Measurements from ENCODE around the gene IDH3A. TPM values are rescaled to one million over a fixed set of nuclear protein-coding genes. Genes with fewer than 3 reads are reported as not detected.
A peak's percentile ranks its signal among the peaks of the same experiment; 100 is the strongest.

The IDH3A gene
- polyA plus RNA-seq (ENCODE audit: insufficient read length in 3 of 3), result 10 to 100 TPM; 54.6 to 59.6 (median 55.3) TPM

DNA sequence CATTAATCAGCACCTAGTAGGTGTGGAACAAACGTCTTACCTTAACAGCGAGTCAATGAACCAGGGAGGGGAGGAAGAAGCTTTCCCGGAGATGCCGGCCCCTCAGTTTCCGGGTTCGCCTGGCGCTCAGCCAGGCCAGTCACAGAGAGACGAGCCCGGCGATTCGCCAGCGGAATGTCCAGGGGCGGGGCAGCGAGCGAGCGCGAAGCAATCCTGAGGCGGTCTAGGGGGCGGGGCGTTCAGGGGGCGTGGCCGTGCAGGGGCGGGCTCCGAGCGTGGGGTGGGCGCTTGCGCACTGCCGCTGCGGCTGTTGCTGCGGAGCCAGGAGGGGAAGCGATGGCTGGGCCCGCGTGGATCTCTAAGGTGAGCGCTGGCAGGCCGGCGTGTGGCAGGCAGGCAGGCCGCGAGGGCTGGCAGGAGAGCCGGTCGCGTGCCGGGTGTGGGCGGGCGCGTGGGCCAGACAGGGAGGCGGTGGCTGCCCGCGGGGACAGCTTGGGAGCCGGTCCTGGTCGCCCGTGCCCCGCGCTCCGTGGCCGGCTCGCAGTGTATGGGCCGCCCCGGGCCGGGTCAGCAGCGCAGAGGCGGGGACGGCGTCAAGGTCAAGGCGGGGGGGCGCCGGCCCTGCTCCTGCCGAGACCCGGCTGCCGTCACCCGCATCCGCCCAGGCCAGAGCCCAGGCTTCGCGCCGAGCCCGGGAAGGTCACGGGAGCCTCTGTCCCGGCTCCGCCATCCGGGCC is at the start of gene IDH3A:
Gene IDH3A, plus strand, starts transcription at position 295 of the 737 bp plus-strand sequence. Its CDS starts 42 bp downstream, at position 337.
- DNase-seq (ENCODE audit: low read depth in 3 of 3, low spot score in 2 of 3), result peak; percentile 94 to 96 (median 95)

DNA sequence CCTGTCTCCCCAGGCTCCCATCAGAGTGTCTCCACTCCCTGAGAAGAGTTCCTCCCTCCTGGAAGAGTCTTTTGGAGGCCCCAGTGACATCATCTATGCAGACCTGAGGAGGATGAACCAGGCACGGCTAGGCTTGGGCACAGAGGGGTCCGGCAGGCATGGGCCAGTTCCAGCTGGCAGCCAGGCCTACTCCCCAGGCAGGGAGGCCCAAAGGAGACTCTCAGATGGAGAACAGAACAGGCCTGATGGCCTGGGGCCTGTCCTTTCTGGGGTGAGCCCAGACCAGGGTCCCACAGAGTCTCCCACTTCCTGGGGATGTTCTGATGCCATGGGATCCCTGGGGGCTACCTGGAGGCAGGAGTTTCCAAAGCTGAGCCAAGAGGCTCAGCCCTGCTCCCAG is 48.3 kb upstream of the IDH3A start:
- DNase-seq (ENCODE audit: low read depth in 3 of 3, low spot score in 2 of 3), result no peak

DNA sequence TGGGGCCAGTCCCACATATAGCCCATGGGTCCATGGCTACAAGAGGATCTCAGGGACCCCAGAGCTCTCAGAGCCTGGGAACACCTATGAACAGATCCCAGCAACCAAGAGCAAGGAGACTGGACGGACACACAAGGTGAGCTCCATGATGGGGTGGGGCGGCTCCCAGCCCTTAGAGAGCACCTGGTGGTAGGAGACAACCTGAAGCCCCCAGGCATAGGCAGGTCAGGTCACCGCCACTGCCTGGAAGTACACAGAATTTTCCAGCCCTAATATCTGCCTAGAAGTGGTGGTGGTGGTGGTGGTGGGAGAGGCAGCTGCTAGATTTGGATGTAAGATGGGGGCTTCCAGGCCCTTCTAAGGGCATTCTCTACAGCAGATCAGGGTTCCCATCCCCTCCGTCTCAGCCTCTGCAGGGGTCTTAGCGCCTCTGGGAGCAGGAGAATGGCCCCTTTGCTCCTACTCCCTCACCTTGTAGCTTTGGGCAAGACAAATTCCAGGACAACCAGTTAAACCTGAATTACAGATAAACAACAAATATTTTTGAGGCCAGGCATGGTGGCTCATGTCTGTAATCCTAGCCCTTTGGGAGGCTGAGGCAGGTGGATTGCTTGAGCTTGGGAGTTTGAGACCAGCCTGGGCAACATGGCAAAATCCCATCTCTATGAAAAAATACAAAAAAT is 47.6 kb upstream of the IDH3A start:
- no peak for DNase-seq (ENCODE audit: low read depth in 3 of 3, low spot score in 2 of 3)

DNA sequence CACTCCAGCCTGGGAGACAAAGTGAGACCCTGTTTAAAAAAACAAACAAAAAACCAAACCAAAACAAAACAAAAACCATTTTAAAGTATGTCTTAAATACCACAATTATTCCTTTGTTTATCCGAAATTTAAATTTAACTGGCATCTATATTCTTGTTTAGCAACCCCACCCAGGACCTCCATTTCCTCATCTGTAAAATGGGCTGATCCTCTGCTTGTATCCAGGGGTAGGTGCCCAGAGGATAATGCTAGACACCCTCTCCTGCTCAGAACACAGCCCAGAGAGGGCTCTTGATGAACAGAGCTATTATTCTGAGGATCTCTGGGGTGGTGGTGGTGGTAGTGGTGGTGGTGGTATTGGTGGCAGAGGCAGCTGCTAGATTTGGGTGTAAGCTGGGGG is 47.0 kb upstream of the IDH3A start:
- no peak for DNase-seq (ENCODE audit: low read depth in 3 of 3, low spot score in 2 of 3)

DNA sequence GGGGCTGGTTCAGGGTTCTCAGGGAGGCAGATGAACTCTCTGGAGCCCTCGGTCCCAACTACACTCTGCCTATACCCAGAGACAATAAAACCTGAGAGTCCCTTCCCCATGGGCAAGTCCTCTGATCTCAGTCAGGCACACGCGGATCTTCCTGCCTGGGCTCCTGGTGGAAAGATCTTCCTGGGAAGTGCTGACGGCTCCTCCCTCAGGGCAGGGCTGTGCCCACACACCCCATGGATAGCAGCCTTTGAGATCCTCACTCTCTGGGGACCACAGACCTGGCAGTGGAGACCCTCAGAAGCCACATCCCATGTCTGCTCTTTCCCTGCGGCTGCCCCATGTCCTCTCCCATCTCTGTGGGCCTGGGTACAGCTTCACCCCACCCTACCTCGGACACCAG is 46.4 kb upstream of the IDH3A start:
- DNase-seq (ENCODE audit: low read depth in 3 of 3, low spot score in 2 of 3), result no peak

DNA sequence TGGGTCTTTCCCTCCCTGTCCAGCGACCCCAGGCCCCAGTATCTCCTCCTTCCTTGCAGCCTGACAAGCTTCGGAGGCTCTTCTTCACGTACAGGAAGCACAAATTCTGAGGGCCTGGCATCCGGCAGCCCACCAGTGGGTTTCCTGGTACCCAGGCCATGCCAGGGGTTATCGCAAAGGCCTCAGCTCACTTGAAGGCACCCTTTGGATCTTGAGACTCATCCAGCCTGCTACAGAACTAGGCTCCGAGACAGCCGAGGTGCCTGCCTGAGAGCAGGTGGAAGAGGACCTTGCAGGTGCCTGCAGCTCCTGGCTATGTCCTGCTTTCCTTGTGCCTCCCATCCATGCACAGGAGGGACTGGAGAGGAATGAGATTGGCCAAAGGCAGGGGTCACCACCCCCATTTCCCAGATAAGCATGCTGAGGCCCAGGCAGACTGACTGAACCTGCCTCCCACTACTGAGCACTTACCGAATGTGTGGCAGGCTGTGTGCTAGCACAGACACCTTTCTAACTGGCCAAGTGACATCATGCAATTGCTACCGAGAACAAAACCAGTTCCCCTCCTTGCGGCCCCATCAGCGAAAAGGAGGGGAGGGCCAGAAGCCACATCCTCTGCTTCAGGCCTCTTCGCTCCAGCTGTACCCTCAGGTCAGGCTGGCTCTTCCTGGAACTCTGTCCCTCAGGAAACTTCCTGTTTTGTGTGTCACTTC is 45.6 kb upstream of the IDH3A start:
- DNase-seq (ENCODE audit: low read depth in 3 of 3, low spot score in 2 of 3), result no peak

DNA sequence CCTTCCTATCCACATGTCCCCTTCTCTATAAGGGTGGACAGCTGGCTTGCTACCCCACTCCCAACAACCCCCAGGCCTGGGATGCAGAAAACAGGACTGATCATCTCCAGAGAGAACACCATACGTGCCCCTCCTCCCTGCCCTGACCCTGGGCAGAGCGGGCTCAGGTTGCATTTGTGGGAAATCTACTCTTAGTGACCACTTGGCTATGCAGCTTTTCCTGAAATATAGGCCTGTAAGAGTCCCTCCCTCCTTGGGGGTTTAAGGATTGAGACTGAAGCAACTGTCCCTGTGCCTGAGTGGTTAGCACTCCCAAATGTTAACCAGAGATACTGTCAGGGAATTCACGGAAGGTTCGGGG is 45.1 kb upstream of the IDH3A start:
- no peak for DNase-seq (ENCODE audit: low read depth in 3 of 3, low spot score in 2 of 3)

DNA sequence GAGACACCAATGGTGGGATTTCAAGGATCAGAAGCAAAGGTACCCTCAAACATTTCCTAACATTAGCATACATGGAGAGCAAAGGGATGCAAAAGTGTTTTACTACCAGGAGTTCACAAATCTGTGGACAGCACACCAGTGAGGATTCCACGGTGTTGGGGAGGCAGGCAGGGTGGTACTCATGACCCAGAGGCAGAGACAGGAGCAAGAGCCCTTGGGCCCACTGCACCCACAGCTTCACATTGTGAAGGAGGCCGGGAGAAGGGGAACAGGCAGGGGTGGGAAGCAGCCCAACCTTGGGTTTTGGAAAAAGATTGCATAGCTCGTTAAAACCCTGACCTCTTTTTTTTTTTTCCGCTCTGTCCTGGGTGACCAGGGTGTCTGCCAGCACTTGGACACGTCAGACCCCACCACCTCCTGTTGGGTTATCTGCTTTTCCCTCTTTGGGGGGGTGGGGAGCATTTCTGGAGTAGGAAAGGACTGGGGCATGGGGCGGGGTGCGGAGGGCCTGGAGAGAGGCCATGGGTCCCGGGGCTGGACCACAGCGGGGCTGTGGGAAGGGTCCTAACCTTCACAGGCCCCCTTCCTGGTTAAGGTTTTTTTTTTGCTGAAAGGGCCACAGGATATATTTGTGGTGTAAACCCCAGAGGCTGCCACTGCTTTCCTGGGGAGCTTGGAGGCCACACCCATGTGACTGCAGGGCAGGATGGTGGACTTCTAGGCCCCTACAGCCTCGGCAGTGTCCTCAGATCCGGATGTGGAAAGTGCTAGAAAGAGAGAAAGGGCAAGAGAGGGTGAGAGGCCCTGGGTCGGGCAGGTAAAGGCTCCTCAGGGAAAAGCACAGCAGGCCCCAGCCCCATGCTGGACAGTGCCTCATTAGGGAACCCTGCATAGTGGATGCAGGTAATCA is 44.3 kb upstream of the IDH3A start:
- DNase-seq (ENCODE audit: low read depth in 3 of 3, low spot score in 2 of 3), result no peak

DNA sequence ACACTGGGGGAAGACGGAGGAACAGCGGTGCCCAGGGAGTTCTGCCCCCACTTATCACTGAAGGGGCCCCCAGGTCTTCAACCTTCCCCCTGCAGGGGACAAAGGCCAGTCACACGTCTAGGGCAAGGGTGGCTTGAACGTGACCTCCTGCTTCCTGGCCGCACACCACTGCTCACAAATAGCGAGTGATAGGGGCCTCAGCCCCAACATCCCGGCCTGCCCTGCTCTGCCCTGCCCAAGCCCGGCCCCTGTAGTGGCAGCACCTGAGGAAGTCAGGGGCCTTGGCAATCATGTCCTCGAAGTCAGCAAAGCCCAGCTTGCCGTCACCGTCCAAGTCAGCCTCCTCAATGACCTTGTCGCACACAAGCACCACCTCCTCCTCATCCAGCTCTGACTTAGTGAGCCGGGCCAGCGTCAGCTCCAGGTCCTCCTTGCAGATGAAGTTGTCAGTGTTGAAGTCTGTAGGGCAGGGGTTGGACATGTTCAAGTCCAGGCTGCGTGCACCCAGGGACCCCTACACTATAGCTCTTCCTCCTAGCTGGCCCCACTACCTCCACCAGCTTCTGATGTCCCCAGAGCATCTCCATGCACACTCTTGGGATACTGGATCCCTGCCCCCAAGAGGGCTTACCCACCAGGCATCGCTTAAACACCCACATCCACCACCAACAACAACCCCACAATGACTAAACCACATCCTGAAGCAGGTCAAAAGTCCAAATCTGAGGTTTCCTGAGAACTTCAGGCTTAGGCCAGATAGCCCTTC is 43.5 kb upstream of the IDH3A start:
- DNase-seq (ENCODE audit: low read depth in 3 of 3, low spot score in 2 of 3), result no peak

DNA sequence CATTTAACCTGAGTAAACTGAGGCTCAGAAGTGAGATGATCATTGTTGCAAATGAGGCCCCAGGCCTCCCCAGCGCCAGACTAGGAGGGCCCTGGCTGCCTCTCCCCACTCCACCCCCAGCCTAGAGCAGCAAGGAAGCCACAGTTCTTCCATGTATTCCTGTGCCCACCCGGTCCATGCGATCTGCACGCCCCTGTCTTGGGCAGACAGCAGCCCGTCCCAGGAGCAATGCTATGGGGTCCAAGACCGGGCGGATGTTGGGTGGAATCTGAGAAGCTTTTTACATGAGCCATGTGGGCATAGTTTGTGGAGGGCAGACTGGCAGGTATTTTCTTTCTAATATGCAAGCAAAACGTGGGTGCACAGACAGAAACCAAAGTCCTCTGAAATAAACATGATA is 41.7 kb upstream of the IDH3A start:
- DNase-seq (ENCODE audit: low read depth in 3 of 3, low spot score in 2 of 3), result no peak

DNA sequence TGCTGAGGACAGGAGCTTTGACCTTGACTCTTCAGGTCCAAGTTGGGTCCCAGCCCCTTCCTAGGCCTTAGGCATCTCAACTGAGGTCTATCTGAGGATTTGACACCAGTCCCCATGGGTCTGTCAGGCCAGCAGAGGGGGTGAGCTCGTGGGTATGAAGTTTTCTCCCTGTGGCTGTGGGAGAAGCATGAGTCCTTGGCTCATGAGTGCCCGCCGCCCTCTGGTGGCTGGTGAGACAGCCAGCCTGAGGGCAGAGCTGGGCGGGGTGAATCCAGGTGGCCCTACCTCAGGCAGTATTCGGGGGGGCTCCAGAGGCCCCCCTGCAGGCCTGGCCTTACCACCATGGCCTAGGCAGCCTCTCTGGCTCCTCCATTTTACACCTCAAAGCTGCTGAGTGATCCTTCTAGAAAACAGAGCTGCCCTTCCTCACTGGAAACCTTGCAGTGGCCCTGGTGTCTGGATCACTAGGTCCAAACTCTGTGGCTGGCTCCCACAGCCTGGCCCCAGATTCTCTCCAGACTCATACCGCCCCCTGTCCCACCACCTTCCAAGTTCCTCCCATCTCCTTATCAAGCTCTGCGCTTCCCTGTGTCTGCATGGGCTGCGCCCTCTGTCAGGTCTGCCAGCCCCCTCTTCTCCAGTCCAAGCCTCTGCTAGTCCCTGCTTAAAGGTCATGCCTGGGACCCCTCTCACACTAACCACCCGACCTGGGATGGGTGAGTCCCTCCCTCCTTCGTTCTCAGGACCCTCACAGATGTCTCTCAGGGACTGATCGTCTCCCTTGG is 40.7 kb upstream of the IDH3A start:
- no peak for DNase-seq (ENCODE audit: low read depth in 3 of 3, low spot score in 2 of 3)

DNA sequence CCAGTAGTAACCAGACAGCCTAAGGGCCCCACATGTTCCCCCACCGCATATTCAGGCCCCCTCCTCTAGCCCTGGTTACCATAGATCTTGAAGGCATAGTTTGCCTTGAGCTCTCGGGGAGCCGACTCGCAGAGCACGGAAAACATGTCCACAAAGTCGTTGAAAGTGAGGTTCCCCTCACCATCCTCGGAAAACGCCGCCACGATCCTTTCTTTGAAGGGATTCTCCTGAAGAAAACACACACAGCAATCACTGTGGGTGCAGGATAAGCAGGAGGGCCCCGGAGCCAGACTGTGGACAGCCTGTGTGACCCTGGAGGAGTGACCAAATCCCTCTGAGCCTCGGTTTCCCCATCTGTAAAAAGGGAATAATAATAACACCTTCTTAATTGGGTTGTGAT is 40.0 kb upstream of the IDH3A start:
- no peak for DNase-seq (ENCODE audit: low read depth in 3 of 3, low spot score in 2 of 3)

DNA sequence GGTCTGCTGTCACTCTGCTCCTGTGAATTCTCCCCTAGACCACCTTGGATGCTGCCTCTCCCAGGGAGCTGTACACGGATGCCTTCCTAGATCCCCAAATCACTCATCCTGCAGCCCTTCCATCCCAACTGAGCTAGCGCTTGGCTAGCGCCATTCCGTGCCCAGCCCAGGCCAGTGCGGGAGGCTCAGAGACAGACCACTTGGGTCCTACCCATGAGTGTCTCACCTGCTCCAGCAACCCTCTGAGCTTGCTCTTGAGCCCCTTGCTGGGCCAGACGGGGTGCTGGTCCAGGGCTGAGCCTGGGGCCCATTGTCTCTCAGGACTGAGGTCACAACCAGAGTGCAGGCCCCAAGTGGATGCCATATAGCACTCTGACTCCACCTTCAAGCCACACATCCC is 39.1 kb upstream of the IDH3A start:
- no peak for DNase-seq (ENCODE audit: low read depth in 3 of 3, low spot score in 2 of 3)

DNA sequence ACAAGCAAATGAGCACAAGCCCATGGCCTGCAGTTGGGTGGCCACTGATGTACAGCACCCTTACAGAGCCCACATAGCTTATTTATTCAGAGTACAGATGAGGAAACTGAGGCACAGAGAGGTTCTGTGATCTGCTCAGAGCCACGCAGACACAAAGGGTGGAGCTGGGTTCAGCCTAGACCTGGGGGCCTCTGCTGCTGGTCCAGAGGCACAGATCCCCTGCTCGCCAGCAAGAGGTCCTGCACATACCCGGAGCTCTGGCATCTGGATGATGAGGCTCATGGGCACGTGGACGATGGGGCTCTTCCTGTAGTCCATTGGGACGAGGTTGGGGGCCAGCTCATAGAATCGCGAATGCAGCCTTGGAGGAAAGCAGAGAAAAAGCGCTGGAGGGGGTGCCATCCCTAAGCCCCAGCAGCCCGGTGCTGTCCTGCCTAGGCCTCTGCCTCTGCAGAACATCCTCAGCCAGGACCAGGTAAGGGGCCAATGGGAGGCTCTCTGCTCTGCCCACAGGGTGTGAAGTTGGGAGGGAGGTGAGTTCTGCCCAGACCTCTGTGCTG is 38.2 kb upstream of the IDH3A start:
- no peak for DNase-seq (ENCODE audit: low read depth in 3 of 3, low spot score in 2 of 3)

DNA sequence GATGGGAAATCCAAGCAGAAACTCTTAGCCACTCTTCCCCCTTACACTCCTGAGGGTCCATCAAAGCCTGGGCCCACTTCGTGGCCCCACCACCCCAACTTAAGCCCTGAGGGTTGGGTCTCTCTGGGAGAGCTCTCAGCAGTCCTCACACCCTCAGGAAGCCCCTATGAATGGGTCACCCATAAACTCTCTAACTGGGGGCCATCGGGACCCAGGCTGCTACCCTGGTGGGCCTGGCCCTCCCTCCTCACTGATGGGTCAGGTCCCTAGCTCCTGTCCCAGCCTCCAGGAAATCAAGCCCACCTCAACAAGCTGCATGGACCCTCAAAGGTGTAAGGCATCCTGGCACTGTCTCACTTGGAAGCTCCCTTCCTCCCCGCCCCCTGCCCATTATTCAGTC is 37.4 kb upstream of the IDH3A start:
- DNase-seq (ENCODE audit: low read depth in 3 of 3, low spot score in 2 of 3), result no peak

DNA sequence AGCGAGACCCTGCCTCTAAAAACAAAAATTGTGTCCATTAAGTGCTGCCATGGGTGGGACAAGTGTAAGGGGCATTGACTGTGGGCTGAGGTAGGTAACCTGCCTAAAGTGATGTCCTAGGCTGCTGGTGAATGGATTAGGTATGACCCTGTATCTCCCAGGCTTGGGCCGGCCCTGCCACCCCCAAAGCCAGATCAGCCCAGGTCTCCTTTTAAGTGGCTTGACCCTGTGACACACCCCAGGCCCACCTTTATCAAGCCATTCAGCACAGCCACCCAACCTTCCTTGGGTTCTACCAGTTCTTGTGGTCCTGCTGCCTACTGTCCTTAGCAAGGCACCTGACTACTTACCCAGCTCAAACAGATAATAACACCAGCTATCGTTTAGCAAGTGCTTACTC is 36.6 kb upstream of the IDH3A start:
- no peak for DNase-seq (ENCODE audit: low read depth in 3 of 3, low spot score in 2 of 3)

DNA sequence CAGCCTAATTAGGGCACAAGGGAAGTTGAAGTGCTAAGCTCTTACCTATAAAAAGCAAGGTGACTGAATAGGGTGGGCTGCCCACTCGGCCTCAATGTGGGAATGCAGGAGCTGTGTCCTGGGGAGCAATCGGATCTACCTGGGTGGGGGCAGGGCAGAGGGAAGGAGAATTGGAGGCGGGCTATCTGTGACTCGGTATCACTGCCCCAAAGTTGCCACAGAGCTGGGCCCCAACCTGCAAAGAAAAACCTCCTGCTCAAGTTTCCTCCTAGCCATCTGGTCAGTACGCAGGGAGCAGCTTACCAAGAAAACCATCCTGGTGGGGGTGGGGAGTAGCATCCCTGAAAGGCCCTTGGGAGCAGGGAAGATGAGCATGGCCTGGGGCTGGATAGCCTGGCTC is 28.6 kb upstream of the IDH3A start:
- DNase-seq (ENCODE audit: low read depth in 3 of 3, low spot score in 2 of 3), result no peak

DNA sequence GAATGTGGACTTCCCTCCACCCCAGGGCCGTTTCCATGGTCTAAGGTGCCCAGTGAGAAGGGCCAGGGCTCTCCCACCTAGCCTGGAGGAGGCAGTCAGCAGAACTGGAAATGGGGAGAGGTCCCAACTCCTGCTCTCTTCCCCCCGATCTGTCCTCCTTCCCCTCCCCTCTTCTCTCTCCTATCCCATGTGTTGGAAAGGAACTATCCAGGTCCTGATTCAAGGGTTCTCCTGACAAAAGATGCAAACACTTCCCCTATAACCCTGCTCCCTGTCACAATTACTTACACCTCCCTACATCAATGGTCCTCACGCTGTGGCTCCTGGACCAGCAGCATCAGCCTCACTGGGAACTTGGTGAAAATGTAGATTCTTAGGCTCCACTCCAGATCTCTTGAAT is 23.9 kb upstream of the IDH3A start:
- DNase-seq (ENCODE audit: low read depth in 3 of 3, low spot score in 2 of 3), result no peak

DNA sequence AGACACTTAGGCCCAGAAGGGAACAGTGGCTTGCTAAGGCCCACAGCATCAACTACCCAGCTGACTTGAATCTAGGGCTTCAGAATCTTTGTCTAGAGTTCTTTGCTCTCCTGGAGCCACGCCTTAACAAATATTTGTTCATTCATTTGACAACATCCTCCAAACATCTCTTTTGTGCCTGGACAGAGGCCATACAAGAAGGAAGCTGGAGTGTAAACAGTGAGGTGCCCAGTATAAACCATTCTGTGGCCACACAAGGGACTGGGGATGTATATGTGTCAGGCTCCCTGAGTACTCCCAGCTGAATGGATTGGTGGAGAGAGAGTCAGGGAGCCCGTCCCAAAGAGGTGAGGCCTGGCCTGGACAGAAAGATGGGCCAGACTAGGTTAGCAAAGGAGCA is 21.3 kb upstream of the IDH3A start:
- no peak for DNase-seq (ENCODE audit: low read depth in 3 of 3, low spot score in 2 of 3)
